Pancreas (tissue), 10 donors: Measurements from ENCODE around the gene CDC27. TPM values are rescaled to one million over a fixed set of nuclear protein-coding genes. Genes with fewer than 3 reads are reported as not detected.

Experiments used
- ATAC-seq, 4 donors: fragments of 200-7000 bp; cut with Tn5 transposase; one replicate each; pipeline versions ENCODE4 v1.8.0 to v1.9.1; 2020; ENCODE audit warnings: mild to moderate bottlenecking in 4 of 4, moderate library complexity in 4 of 4
- DNase-seq, 6 donors: peaks; one replicate each; pipeline ENCODE4 v3.0.0-alpha.2; 2020
- FAIRE-seq: peaks from 2 replicates; lab custom pipeline; 2012; peaks lifted over from hg19 to GRCh38; lab: Jason Lieb, UNC
- H3K27ac ChIP-seq, 4 donors: fragments of 200-600 bp; sonication (generic); 1 replicate in 3 of 4; 2 replicates in 1 of 4; pipeline versions ENCODE4 v1.5.0 to v1.8.0; 2020
- H3K27me3 ChIP-seq, 4 donors: fragments of 200-600 bp; one replicate each; pipeline ENCODE4 v1.8.0; 2021
- H3K36me3 ChIP-seq, 3 donors: fragments of 200-600 bp; sonication (generic) in 1 of 3; one replicate each; pipeline versions ENCODE4 v1.5.0 to v1.8.0; 2020 to 2021
- H3K4me1 ChIP-seq, 3 donors: fragments of 200-600 bp; one replicate each; pipeline ENCODE4 v1.8.0; 2021
- H3K4me3 ChIP-seq, 4 donors: fragments of 200-600 bp; sonication (generic) in 2 of 4; one replicate each; pipeline versions ENCODE4 v1.5.0 to v1.8.0; 2020 to 2021
- H3K9me3 ChIP-seq, 4 donors: fragments of 200-600 bp; one replicate each; pipeline ENCODE4 v1.8.0; 2021
- WGBS, 2 donors: extraction: QIAGEN DNeasy Blood & Tissue Kit; methylation state at CpG; one replicate each; pipeline ENCODE4 v1.1.7; 2013; 5-methylcytosine and 5-hydroxymethylcytosine counted together
- intact Hi-C, 3 donors: fragments of 100-400 bp; cut with DNase I; formaldehyde crosslinking; loops; one replicate each; pipeline versions ENCODE4 v1.11.1 to v1.14.2; 2022
- polyA plus RNA-seq, 2 donors: library from polyadenylated mRNA; stranded (reverse); fragments of 200-250 nt; gene quantifications; one replicate each; pipeline ENCODE4 v1.2.3, GENCODE V29; 2013
- total RNA-seq, 6 donors: library from RNA; stranded (reverse); fragmentation: NEBNext Ultra II Directional in 4 of 6; extraction: Animal tissue kit (Norgen Biotek cat#: 25700) in 4 of 6; gene quantifications; one replicate each; pipeline versions ENCODE4 v1.2.1 to v1.2.4, GENCODE V29; 2021 to 2023
- TF ChIP-seq, protein P1 (sequence below), 4 donors: fragments of 200-600 bp; sonication (generic) in 3 of 4; IDR thresholded peaks; one replicate each; pipeline versions ENCODE4 v1.5.0 to v1.8.0; 2021; ENCODE audit warnings: antibody characterized with exemption in 4 of 4
- donor health status: healthy with polysubstance abuse.
- donor health status: DM: no; HTN: no; CAD: no; lungs with moderate emphysema.
- donor health status: DM: no; HTN: no; CAD: no.
- donor health status: control.
- donor health status: control.
- donor health status: Bipolar disorder and iron deficiency.
- donor health status: DM: yes; HTN: yes; CAD: no.
- donor health status: DM: no; HTN: no; CAD: no.
- donor health status: DM: no; HTN: no; CAD: no.
- donor health status: DM: yes; HTN: yes; CAD: no.

The CDC27 gene
- total and polyA plus RNA-seq, 8 donors: 6.5 to 42.7 (median 26.3) TPM

- H3K27ac ChIP-seq: peak overlapping the region in 1 of 4 donors; percentile 30
- TF ChIP-seq, protein P1, sequence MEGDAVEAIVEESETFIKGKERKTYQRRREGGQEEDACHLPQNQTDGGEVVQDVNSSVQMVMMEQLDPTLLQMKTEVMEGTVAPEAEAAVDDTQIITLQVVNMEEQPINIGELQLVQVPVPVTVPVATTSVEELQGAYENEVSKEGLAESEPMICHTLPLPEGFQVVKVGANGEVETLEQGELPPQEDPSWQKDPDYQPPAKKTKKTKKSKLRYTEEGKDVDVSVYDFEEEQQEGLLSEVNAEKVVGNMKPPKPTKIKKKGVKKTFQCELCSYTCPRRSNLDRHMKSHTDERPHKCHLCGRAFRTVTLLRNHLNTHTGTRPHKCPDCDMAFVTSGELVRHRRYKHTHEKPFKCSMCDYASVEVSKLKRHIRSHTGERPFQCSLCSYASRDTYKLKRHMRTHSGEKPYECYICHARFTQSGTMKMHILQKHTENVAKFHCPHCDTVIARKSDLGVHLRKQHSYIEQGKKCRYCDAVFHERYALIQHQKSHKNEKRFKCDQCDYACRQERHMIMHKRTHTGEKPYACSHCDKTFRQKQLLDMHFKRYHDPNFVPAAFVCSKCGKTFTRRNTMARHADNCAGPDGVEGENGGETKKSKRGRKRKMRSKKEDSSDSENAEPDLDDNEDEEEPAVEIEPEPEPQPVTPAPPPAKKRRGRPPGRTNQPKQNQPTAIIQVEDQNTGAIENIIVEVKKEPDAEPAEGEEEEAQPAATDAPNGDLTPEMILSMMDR (IDR thresholded peaks at IDR 0.05): no peak
These were observed 10.7 kb upstream of the CDC27 start for GRCh38 chr17:47199627-47200324.

GRCh38 chr17:47197821-47198220 lies 8.7 kb upstream of the CDC27 start:
- Histone ChIP-seq H3K4me1 (no peaks in the 10 kb centered on the region), H3K36me3 (no peaks in the 10 kb centered on the region), H3K9me3 (no peaks in the 10 kb centered on the region), H3K27me3 (no peaks in the 10 kb centered on the region), H3K4me3 (no peak overlapping the region), H3K27ac (no peak overlapping the region)
- ATAC-seq: no peak
- TF ChIP-seq, protein P1 (IDR thresholded peaks at IDR 0.05): no peak
- intact Hi-C loops: no loop called here
- no peak for DNase-seq
- FAIRE-seq: no peak

More at GRCh38 chr17:47199627-47200324, 10.7 kb upstream of the CDC27 start:
- H3K4me1 ChIP-seq: no peaks in the 10 kb centered on the region
- whole genome bisulfite sequencing, 2 donors: 94 to 95% methylated on average over 8 of the region's 8 CpGs
- H3K36me3 ChIP-seq: no peaks in the 10 kb centered on the region
- intact Hi-C loops: no loop called here
- no peak overlapping the region for H3K4me3 ChIP-seq
- no peak for FAIRE-seq
- H3K9me3 ChIP-seq: no peaks in the 10 kb centered on the region
- H3K27me3 ChIP-seq: no peaks in the 10 kb centered on the region
- no peak for DNase-seq
- peak in 1 of 4 donors; percentile 65 for ATAC-seq

GRCh38 chr17:47193931-47194511 lies 4.9 kb upstream of the CDC27 start:
- ATAC-seq (no peak), DNase-seq (no peak), FAIRE-seq (no peak)
- intact Hi-C loops: no loop called here
- no peaks in the 10 kb centered on the region for H3K27me3 ChIP-seq
- no peaks in the 10 kb centered on the region for H3K36me3 ChIP-seq
- no peaks in the 10 kb centered on the region for H3K9me3 ChIP-seq
- H3K27ac ChIP-seq: no peak overlapping the region
- H3K4me3 ChIP-seq: no peak overlapping the region
- no peaks in the 10 kb centered on the region for H3K4me1 ChIP-seq
- TF ChIP-seq, protein P1 (IDR thresholded peaks at IDR 0.05): no peak
- 94 to 98% methylated on average over 4 of the region's 4 CpGs for WGBS, 2 donors

DNA sequence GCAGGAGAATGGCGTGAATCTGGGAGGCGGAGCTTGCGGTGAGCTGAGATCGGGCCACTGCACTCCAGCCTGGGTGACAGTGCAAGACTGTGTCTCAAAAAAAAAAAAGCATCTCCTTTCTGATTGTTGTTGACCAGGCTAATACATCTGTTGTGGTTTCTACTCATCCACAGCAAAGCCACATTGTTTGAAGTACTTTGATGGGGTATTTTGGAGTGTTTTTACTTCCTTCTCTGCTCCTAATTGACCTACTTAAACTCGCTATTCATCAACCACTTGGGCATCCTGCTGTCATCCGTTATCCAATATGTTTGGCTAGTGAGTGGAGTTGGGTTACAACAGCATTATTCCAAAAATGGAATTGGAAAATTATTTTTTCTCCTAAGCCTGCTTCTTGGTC lies 3.5 kb upstream of the CDC27 start:
- Histone ChIP-seq H3K4me1 (peaks cover 3 to 7% (median 5%) of the 10 kb centered on the region in 3 donors), H3K4me3 (no peak overlapping the region), H3K27me3 (no peaks in the 10 kb centered on the region), H3K36me3 (no peaks in the 10 kb centered on the region), H3K9me3 (no peaks in the 10 kb centered on the region), H3K27ac (no peak overlapping the region)
- FAIRE-seq (no peak), ATAC-seq (no peak), DNase-seq (no peak)
- intact Hi-C loops: no loop called here
- TF ChIP-seq, protein P1 (IDR thresholded peaks at IDR 0.05): no peak
- 81% methylated on average over 6 of the region's 6 CpGs for WGBS, 2 donors

- intact Hi-C loops: no loop called here
- H3K4me3 ChIP-seq: no peak overlapping the region
These were observed 1.7 kb upstream of the CDC27 start for GRCh38 chr17:47190770-47191169.

More at GRCh38 chr17:47190770-47191169, 1.7 kb upstream of the CDC27 start:
- ATAC-seq (no peak), DNase-seq (no peak), FAIRE-seq (no peak)
- TF ChIP-seq, protein P1 (IDR thresholded peaks at IDR 0.05): no peak
- Histone ChIP-seq H3K36me3 (no peaks in the 10 kb centered on the region), H3K9me3 (no peaks in the 10 kb centered on the region), H3K27ac (no peak overlapping the region), H3K4me1 (peaks cover 17 to 20% (median 18%) of the 10 kb centered on the region in 3 donors), H3K27me3 (no peaks in the 10 kb centered on the region)
- WGBS, 2 donors: 96 to 100% methylated on average over 1 of the region's 1 CpG
